H9 (cell line): ENCODE measurements around the gene SEMA3F. TPM values are rescaled to one million over a fixed set of nuclear protein-coding genes. Genes with fewer than 3 reads are reported as not detected.

Experiments
- DNase-seq: peaks from one replicate; pipeline ENCODE4 v3.0.0-alpha.2; 2017
- H2AFZ ChIP-seq: one replicate; pipeline ENCODE4 v1.6.1; 2013; ENCODE audit warnings: mild to moderate bottlenecking, low read length, control low read depth, moderate library complexity
- H2AK5ac ChIP-seq: 2 replicates; pipeline ENCODE4 v1.6.1; 2013; ENCODE audit warnings: low read length, control low read depth, mixed read lengths; ENCODE audit not compliant: insufficient read length
- H2BK120ac ChIP-seq: one replicate; pipeline ENCODE4 v1.6.1; 2013; ENCODE audit warnings: low read depth, mild to moderate bottlenecking, low read length, control low read depth, inconsistent platforms; ENCODE audit not compliant: poor library complexity, severe bottlenecking
- H2BK12ac ChIP-seq: 2 replicates; pipeline ENCODE4 v1.6.1; 2013; ENCODE audit warnings: low read length, control low read depth, mixed read lengths, low read depth; ENCODE audit not compliant: insufficient read length
- H2BK15ac ChIP-seq: 2 replicates; pipeline ENCODE4 v1.6.1; 2013; ENCODE audit warnings: low read depth, low read length, control low read depth
- H2BK20ac ChIP-seq: one replicate; pipeline ENCODE4 v1.6.1; 2013; ENCODE audit warnings: low read depth, mild to moderate bottlenecking, low read length, control low read depth, inconsistent platforms; ENCODE audit not compliant: poor library complexity, severe bottlenecking
- H2BK5ac ChIP-seq: 2 replicates; pipeline ENCODE4 v1.6.1; 2013; ENCODE audit warnings: low read length, control low read depth, mixed read lengths; ENCODE audit not compliant: insufficient read length
- H3K14ac ChIP-seq: 2 replicates; pipeline ENCODE4 v1.6.1; 2013; ENCODE audit warnings: low read length, control low read depth; ENCODE audit not compliant: insufficient read depth
- H3K18ac ChIP-seq: 2 replicates; pipeline ENCODE4 v1.6.1; 2013; ENCODE audit warnings: low read depth, mild to moderate bottlenecking, mixed read lengths, low read length, control low read depth; ENCODE audit not compliant: insufficient read length
- H3K23ac ChIP-seq: 2 replicates; pipeline ENCODE4 v1.6.1; 2013; ENCODE audit warnings: low read length, control low read depth, mixed read lengths, low read depth; ENCODE audit not compliant: insufficient read length
- H3K23me2 ChIP-seq: 2 replicates; pipeline ENCODE4 v1.6.1; 2013; ENCODE audit warnings: low read depth, mild to moderate bottlenecking, mixed read lengths, low read length, control low read depth; ENCODE audit not compliant: insufficient read length, poor library complexity, severe bottlenecking
- H3K27ac ChIP-seq: 2 replicates; pipeline ENCODE4 v1.5.1; 2013; ENCODE audit warnings: low read length, control low read depth, mixed read lengths, low read depth; ENCODE audit not compliant: insufficient read length
- H3K27me3 ChIP-seq: 2 replicates; pipeline ENCODE4 v1.6.1; 2013; ENCODE audit warnings: low read length, control low read depth, inconsistent platforms; ENCODE audit not compliant: insufficient read depth
- H3K4ac ChIP-seq: 2 replicates; pipeline ENCODE4 v1.6.1; 2013; ENCODE audit warnings: low read depth, mild to moderate bottlenecking, control low read depth, inconsistent platforms, low read length, moderate library complexity
- H3K4me1 ChIP-seq: 2 replicates; pipeline ENCODE4 v1.6.1; 2013; ENCODE audit warnings: low read length, control low read depth, inconsistent platforms; ENCODE audit not compliant: insufficient read depth
- H3K4me2 ChIP-seq: 2 replicates; pipeline ENCODE4 v1.6.1; 2013; ENCODE audit warnings: low read length, control low read depth, mixed read lengths; ENCODE audit not compliant: insufficient read length, insufficient read depth
- H3K56ac ChIP-seq: 2 replicates; pipeline ENCODE4 v1.6.1; 2013; ENCODE audit warnings: low read depth, mild to moderate bottlenecking, mixed read lengths, low read length, control low read depth; ENCODE audit not compliant: insufficient read length
- H3K79me1 ChIP-seq: 2 replicates; pipeline ENCODE4 v1.6.1; 2013; ENCODE audit warnings: low read depth, mild to moderate bottlenecking, moderate library complexity, low read length, control low read depth, inconsistent platforms; ENCODE audit not compliant: insufficient read depth, poor library complexity, severe bottlenecking
- H3K79me2 ChIP-seq: 2 replicates; pipeline ENCODE4 v1.6.1; 2013; ENCODE audit warnings: low read length, control low read depth, inconsistent platforms; ENCODE audit not compliant: insufficient read depth
- H3K9ac ChIP-seq: 2 replicates; pipeline ENCODE4 v1.6.1; 2013; ENCODE audit warnings: low read length, control low read depth, mixed read lengths; ENCODE audit not compliant: insufficient read length; ENCODE audit errors: extremely low read depth
- H3K9me3 ChIP-seq: one replicate; pipeline ENCODE4 v1.6.1; 2013; ENCODE audit warnings: low read depth, low read length, inconsistent platforms; ENCODE audit not compliant: control insufficient read depth
- H3T11ph ChIP-seq: one replicate; pipeline ENCODE4 v1.6.1; 2013; ENCODE audit warnings: mild to moderate bottlenecking, low read length, control low read depth, inconsistent platforms
- H4K20me1 ChIP-seq: one replicate; pipeline ENCODE4 v1.6.1; 2013; ENCODE audit not compliant: control insufficient read depth, insufficient read length, insufficient read depth
- H4K5ac ChIP-seq: 2 replicates; pipeline ENCODE4 v1.6.1; 2013; ENCODE audit warnings: low read depth, mild to moderate bottlenecking, mixed read lengths, low read length, control low read depth; ENCODE audit not compliant: insufficient read length
- H4K8ac ChIP-seq: replicated peaks from 2 replicates; pipeline ENCODE4 v1.6.1; 2013; ENCODE audit warnings: low read length, control low read depth, mixed read lengths, low read depth; ENCODE audit not compliant: insufficient read length
- H4K91ac ChIP-seq: 2 replicates; pipeline ENCODE4 v1.6.1; 2013; ENCODE audit warnings: low read depth, mild to moderate bottlenecking, moderate library complexity, mixed read lengths, low read length, control low read depth; ENCODE audit not compliant: insufficient read length
- H3K27ac Mint-ChIP-seq, 3 experiments: 2 replicates in 2 of 3; 3 replicates in 1 of 3; pipeline ENCODE4 v1.8.0; 2020 to 2021; ENCODE audit warnings: mixed read lengths in 3 of 3, mild to moderate bottlenecking in 1 of 3, moderate library complexity in 1 of 3
- H3K27me3 Mint-ChIP-seq: 2 replicates; pipeline ENCODE4 v1.8.0; 2021; ENCODE audit warnings: low read depth, mild to moderate bottlenecking, moderate library complexity, mixed read lengths
- H3K36me3 Mint-ChIP-seq, 3 experiments: 2 replicates in 2 of 3; 3 replicates in 1 of 3; pipeline ENCODE4 v1.8.0; 2020 to 2021; ENCODE audit warnings: low read depth in 3 of 3, mixed read lengths in 3 of 3; ENCODE audit not compliant: insufficient read depth in 1 of 3
- H3K4me1 Mint-ChIP-seq, 2 experiments: 2 replicates each; pipeline ENCODE4 v1.8.0; 2020; ENCODE audit warnings: mixed read lengths in 2 of 2
- H3K4me3 Mint-ChIP-seq, 2 experiments: 2 replicates in 1 of 2; 3 replicates in 1 of 2; pipeline ENCODE4 v1.8.0; 2020 to 2021; ENCODE audit warnings: mild to moderate bottlenecking in 2 of 2, mixed read lengths in 2 of 2, moderate library complexity in 1 of 2
- H3K9me3 Mint-ChIP-seq, 2 experiments: 2 replicates in 1 of 2; 3 replicates in 1 of 2; pipeline ENCODE4 v1.8.0; 2020; ENCODE audit warnings: mild to moderate bottlenecking in 2 of 2, mixed read lengths in 2 of 2, moderate library complexity in 1 of 2
- CTCF ChIP-seq: fragments of 200-600 bp; sonication (generic); conservative IDR thresholded peaks from 3 replicates; pipeline ENCODE4 v1.8.0; 2021; ENCODE audit warnings: antibody characterized with exemption, mild to moderate bottlenecking
- WGBS: extraction: QIAGEN DNeasy Blood & Tissue Kit; methylation state at CpG from one replicate; pipeline ENCODE4 v1.1.7; 2013; ENCODE audit warnings: missing lambda C conversion rate, low lambda C conversion rate, mixed read lengths; ENCODE audit not compliant: insufficient read length; ENCODE audit errors: extremely low coverage; 5-methylcytosine and 5-hydroxymethylcytosine counted together
- total RNA-seq: library from RNA; stranded (reverse); gene quantifications from 2 replicates; pipeline ENCODE4 v1.2.1, GENCODE V29; 2021

Gene SEMA3F
- total RNA-seq, 1 experiment from 2014 or later: 14.3 TPM

DNA sequence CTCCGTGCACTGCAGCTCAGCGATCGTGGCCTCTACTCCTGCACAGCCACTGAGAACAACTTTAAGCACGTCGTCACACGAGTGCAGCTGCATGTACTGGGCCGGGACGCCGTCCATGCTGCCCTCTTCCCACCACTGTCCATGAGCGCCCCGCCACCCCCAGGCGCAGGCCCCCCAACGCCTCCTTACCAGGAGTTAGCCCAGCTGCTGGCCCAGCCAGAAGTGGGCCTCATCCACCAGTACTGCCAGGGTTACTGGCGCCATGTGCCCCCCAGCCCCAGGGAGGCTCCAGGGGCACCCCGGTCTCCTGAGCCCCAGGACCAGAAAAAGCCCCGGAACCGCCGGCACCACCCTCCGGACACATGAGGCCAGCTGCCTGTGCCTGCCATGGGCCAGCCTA is 32.6 kb downstream of the SEMA3F start:
- Histone ChIP-seq H3K27ac (no peak overlapping the region), H3K9ac (no peak overlapping the region), H3K79me2 (no peaks in the 10 kb centered on the region), H3K4me2 (no peak overlapping the region), H3K23ac (no peak overlapping the region), H2BK20ac (no peak overlapping the region), H3K56ac (no peak overlapping the region), H3K9me3 (no peaks in the 10 kb centered on the region), H4K5ac (no peak overlapping the region), H4K8ac (no peak overlapping the region), H2BK5ac (no peak overlapping the region), H2BK12ac (no peak overlapping the region), H3K4me1 (no peaks in the 10 kb centered on the region), H3K27me3 (no peaks in the 10 kb centered on the region), H4K91ac (no peak overlapping the region), H2BK15ac (no peak overlapping the region), H3T11ph (no peak overlapping the region), H2AK5ac (no peak overlapping the region), H3K18ac (no peak overlapping the region), H2AFZ (no peak overlapping the region), H2BK120ac (no peak overlapping the region), H3K4ac (no peak overlapping the region), H3K14ac (no peak overlapping the region), H3K79me1 (no peaks in the 10 kb centered on the region), H4K20me1 (no peaks in the 10 kb centered on the region), H3K23me2 (no peaks in the 10 kb centered on the region)
- H3K4me1 Mint-ChIP-seq: peaks cover 3 to 7% of the 10 kb centered on the region in 2 experiments; a peak in 3 of 4 replicates
- WGBS: no CpG with 5 or more reads among the region's 19 CpGs
- H3K4me3 Mint-ChIP-seq: no peak overlapping the region
- no peak for DNase-seq
- no peak overlapping the region for H3K27ac Mint-ChIP-seq
- peaks cover 14 to 20% (median 17%) of the 10 kb centered on the region in 3 experiments for H3K36me3 Mint-ChIP-seq
- peaks cover 5% of the 10 kb centered on the region; the same call in 1 of the 2 replicates for H3K27me3 Mint-ChIP-seq
- no peak for TF ChIP-seq CTCF
- H3K9me3 Mint-ChIP-seq: no peaks in the 10 kb centered on the region
